ENCODE data around the gene RNF121.
"Not testable (repeated sequence)": the region's sequence is repeated elsewhere in the genome, so short reads cannot be mapped to it uniquely, and the experiment has no call there.

The RNF121 gene

DNA sequence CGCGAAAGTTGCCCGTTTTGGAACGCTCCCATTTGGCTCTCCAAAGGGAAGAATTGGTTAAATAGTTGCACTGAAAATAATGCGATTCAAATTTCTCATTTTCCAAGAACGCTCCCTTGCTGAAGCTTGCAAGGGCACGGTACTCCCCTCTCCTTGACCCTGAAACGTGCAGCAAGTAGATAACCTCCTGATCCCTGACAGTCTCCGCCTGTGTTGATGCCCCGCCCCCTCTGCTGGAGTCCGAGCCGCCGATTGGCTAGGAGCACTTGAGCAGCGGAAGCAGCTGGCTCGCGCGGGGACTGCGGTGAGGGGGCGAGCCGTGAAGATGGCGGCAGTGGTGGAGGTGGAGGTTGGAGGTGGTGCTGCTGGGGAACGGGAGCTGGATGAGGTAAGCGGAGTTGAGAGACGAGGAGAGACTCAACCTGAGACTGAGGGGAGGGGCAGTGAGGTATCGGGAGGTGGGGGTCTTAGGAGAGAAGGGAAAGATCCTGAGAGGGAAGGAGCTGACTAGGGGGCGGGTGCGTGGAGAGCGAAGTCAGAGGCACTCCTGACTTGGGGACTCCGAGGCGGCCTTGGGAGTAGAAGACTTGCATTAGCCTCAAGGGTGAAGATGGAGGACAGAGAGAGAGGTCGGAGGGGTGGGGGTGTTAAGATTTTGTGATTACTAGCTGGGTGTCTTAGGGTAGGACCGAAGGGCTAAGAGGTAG is at the start of gene RNF121:
RNF121 (plus strand) TSS at position 310 of the 707 bp plus-strand sequence; CDS start at position 326, 16 bp downstream.
- in situ Hi-C loops (cut with MboI; ENCODE audit: low sequenced_read_pairs) = no loop called here

DNA sequence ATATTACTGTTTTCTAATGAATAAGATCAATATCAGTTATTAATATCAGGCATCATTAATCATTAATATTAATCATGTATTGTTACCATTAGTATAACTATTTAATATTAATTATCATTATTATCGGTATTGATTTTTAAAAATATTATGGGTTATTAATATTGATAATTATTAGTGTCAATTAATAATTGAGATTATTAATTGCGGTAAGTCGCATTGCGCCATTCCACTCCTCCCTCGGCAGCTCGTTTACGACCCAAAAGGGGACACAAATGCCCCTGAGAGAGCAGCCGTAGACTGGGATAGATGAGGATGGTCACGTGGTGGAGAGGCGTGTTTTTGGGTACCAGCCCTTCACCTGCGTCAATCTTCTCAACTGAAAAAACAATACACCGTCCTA is 43.0 kb upstream of the RNF121 start:
- in situ Hi-C loops (cut with MboI; ENCODE audit: low sequenced_read_pairs) = not testable (repeated sequence)

DNA sequence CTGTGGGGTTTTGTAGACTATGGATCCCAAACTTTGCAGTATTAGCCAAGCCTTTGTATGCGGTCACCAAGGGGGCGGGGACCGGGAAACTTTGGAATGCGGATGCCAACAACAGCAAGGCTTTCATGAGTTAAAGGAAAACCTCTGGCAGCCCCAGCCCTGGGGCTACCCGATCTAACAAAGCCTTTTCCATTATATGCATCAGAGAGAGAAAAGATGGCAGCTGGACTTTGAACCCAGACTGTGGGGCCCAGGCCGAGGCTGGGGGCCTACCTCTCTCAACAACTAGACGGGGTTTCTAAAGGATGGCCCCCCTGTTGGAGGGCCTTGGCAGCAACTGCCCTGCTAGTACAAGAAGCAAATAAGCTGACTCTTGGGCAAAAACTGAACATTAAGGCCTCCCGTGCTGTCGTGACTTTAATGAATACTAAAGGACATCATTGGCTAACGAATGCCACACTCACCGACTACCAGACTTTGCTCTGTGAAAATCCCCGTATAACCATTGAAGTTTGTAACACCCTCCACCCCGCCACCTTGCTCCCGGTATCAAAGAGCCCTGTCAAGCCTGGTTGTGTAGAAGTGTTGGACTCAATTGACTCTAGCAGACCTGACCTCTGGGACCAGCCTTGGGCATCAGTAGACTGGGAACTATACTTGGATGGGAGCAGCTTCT is 40.4 kb upstream of the RNF121 start:
- in situ Hi-C loops (cut with MboI; ENCODE audit: low sequenced_read_pairs) = not testable (repeated sequence)

DNA sequence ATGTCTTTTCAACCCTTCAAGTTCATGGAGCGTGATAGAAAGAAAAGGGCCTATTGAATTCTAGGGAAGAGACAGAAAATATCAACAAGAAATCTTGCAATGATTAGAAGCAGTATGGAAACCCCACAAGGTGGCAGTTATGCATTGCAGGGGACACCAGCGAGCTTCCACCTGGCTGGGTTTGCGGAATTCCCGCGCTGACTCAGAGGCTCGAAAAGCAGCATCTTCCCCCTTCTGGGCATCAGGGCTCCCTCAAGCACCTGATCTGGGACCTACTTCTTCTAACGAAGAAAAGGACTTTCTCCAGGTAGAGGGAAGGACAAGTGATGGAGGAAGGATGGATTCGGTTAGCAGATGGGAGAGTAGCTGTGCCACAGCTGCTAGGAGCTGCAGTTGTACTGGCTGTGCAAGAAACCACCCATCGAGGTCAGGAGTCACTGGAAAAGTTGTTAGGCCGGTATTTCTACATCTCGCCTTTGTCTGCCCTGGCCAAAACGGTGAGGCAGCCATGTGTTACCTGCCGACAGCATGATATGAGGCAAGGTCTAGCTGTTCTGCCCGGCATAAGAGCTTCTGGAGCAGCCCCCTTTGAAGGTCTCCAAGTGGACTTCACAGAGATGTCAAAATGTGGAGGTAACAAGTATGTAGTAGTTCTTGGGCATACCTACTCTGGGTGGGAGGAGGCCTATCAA is 39.5 kb upstream of the RNF121 start:
- in situ Hi-C loops (cut with MboI; ENCODE audit: low sequenced_read_pairs) = not testable (repeated sequence)

DNA sequence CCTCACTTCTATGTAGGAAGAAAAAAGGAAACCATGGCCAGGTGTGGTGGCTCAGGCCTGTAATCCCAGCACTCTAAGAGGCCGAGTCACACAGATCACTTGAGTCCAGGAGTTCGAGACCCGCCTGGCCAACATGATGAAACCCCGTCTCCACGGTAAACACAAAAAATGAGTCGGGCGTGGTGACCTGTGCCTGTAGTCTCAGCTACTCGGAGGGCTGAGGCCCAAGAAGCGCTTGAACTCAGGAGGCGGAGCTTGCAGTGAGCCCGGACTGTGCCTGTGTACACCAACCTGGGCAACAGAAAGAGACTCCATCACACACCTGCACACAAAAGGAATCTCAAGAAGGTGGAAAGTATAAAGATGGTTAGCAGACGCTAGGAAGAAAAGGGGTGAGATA is 32.9 kb upstream of the RNF121 start:
- in situ Hi-C loops (cut with MboI; ENCODE audit: low sequenced_read_pairs) = no loop called here

DNA sequence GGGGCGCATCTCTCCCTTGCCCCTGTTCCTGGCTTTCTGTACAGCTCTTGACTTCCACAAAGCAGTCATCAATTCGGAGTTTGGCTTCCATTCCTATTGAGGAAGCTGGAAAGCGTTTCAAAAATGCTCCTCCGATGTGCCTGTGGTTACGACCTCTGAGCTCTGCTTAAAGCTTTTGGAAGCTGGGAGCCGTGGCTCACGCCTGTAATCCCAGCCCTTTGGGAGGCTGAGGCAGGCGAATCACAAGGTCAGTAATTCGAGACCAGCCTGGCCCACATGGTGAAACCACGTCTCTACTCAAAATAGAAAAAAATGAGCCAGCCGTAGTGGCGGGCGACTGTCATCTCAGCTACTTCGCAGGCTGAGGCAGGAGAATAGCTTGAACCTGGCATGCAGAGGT is 27.7 kb upstream of the RNF121 start:
- in situ Hi-C loops (cut with MboI; ENCODE audit: low sequenced_read_pairs) = not testable (repeated sequence)

DNA sequence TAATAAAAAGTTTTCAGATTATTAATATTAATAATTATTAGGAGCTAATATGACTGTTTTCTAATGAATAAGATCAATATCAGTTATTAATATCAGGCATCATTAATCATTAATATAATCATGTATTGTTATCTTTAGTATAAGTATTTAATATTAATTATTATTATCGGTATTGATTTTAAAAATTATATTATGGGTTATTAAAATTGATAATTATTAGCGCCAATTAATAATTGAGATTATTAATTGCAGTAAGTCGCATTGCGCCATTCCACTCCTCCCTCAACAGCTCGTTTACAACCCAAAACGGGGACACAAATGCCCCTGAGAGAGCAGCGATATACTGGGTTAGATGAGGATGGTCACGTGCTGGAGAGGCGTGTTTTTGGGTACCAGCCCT is 20.6 kb upstream of the RNF121 start:
- in situ Hi-C loops (cut with MboI; ENCODE audit: low sequenced_read_pairs) = no loop called here

DNA sequence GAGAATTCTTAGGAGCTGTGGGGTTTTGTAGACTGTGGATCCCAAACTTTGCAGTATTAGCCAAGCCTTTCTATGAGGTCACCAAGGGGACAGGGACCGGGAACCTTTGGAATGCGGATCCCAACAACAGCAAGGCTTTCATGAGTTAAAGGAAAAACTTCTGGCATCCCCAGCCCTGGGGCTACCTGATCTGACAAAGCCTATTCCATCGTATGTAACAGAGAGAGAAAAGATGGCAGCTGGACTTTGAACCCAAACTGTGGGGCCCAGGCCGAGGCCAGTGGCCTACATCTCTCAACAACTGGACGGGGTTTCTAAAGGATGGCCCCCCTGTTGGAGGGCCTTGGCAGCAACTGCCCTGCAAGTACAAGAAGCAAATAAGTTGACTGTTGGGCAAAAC is 18.1 kb upstream of the RNF121 start:
- in situ Hi-C loops (cut with MboI; ENCODE audit: low sequenced_read_pairs) = not testable (repeated sequence)

DNA sequence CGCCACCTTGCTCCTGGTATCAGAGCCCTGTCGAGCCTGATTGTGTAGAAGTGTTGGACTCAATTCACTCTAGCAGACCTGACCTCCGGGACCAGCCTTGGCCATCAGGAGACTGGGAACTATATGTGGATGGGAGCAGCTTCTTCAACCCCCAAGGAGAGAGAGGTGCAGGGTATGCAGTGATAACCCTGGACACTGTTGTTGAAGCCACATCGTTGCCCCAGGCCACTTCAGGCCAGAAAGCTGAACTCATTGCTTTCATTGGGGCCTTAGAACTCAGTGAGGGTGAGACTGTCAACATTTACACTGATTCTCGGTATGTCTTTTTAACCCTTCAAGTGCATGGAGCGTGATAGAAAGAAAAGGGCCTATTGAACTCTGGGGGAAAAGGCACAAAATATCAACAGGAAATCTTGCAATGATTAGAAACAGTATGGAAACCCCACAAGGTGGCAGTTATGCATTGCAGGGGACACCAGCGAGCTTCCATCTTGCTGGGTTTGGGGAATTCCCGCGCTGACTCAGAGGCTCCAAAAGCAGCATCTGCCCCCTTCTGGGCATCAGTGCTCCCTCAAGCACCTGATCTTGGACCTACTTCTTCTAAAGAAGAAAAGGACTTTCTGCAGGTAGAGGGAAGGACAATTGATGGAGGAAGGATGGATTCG is 17.4 kb upstream of the RNF121 start:
- in situ Hi-C loops (cut with MboI; ENCODE audit: low sequenced_read_pairs) = not testable (repeated sequence)

DNA sequence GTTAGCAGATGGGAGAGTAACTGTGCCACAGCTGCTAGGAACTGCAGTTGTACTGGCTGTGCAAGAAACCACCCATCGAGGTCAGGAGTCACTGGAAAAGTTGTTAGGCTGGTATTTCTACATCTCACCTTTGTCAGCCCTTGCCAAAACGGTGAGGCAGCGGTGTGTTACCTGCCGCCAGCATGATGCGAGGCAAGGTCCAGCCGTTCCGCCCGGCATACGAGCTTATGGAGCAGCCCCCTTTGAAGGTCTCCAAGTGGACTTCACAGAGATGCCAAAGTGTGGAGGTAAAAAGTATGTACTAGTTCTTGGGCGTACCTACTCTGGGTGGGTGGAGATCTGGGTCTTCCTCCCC is 16.9 kb upstream of the RNF121 start:
- in situ Hi-C loops (cut with MboI; ENCODE audit: low sequenced_read_pairs) = not testable (repeated sequence)

DNA sequence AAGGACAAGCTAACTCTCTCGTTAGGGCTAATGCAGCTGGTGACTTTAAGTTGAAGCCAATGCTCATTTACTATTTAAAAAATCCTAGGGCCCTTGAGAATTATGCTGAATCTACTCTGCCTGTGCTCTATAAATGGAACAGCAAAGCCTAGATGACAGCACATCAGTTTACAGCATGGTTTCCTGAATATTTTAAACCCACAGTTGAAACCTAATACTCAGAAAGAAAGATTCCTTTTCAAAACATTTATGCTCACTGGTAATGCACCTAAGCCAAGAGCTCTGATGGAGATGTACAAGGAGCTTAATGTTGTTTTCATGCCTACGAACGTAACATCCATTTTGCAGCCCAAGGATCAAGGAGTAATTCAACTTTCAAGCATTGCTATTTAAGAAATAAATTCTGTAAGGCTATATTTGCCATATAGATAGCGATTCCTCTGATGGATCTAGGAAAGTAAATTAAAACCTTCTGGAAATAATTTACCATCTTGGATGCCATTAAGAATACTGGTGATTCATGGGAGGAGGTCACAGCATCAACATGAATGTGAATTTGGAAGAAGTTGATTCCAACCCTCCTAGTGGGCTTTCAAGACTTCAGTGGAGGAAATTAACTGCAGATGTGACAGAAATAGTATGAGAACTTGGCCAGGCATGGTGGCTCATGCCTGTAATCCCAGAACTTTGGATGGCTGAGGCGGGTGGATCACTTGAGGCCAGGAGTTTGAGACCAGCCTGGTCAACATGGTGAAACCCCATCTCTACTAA is 14.9 kb upstream of the RNF121 start:
- in situ Hi-C loops (cut with MboI; ENCODE audit: low sequenced_read_pairs) = no loop called here

DNA sequence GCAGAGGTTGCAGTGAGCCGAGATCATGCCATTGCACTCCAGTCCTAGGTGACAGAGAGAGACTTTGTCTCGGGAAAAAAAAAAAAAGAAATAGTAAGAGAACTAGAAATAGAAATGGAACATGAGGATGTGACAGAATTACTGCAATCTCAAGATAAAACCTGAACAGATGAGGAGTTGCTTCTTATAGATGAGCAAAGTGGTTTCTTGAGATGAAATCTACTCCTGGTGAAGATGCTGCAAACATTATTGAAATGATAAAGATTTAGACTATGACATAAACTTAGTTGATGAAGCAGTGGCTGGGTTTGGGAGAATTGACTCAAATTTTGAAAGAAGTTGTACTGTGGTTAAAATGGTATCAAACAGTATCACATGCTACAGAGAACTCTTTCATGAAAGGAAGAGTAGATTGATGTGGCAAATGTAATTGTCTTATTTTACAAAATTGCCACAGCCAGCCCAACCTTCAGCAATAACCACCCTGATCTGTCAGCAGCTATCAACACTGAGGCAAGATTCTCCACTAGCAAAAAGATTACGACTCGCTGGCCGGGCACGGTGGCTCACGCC is 14.1 kb upstream of the RNF121 start:
- in situ Hi-C loops (cut with MboI; ENCODE audit: low sequenced_read_pairs) = no loop called here

DNA sequence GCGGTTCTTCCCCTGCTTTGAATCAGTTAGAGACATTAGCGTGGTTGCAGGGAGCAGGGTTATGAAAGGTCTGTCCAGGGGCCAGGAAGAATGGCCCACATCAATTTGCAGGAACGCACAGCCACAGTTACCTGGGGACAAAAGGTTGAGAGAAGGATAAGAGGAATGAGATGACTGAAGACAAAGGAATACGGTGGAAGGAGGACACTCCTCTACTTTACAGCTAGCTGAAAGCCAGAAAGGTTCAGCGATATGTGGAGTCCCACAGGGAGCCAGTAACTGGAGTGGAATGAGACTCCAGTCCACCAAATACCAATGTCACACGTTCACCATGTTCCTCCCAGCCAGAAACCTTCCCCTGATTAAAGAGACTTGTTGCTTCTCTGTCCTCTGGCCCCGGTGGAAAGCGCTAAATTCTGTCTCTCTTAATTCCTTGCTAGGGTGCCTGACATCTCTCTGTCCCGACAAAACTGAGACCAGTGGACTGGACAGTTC is 11.2 kb upstream of the RNF121 start:
- in situ Hi-C loops (cut with MboI; ENCODE audit: low sequenced_read_pairs) = no loop called here

DNA sequence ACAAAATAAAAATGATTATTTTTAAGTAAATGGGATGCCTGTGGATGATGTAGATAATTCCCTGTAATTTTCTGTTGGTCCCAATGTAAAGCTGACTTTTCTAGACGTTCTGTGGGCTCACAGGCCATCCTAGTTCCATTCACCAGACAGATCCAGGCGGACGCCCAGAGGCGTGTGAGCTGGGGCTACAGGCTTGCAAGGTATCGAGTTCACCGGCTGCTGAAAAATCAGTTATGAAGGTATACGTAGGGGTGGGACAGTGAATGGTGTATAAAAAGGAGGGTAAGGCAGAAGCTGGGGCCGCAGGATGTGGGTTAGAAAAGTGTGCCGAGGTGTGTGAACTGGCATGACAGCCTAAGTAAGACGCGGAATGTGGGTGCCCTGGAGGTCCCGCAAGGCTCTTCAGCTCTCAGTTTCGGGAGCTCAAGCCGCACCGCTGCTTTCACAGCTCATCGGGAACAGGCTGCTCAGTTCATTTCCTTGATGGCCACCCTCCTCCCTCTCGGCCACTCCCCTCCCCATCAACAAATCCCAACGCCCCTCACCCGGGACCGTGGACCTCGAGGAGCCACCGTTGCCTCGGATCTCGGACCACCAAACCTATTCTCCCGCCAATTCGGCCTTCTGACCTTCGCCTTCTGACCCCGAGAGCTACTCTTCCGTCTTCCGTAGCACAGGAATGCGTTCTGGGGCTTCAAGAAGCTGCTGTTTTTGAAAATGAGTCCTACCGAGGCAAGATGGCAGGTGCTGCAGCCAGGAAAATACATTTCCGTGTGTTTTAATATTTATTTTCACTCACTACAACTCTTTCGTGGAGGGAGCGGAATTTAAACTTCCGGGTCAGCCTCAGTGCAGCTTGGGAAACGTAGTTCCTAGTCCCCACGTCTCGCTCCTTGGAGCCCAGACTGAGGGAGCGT is 768 bp upstream of the RNF121 start, which contains the start of gene XNDC1N:
XNDC1N (minus strand) TSS at position 775 of the 917 bp plus-strand sequence. CDS start 5,241 bp downstream, outside the sequence.
- in situ Hi-C loops (cut with MboI; ENCODE audit: low sequenced_read_pairs) = no loop called here

DNA sequence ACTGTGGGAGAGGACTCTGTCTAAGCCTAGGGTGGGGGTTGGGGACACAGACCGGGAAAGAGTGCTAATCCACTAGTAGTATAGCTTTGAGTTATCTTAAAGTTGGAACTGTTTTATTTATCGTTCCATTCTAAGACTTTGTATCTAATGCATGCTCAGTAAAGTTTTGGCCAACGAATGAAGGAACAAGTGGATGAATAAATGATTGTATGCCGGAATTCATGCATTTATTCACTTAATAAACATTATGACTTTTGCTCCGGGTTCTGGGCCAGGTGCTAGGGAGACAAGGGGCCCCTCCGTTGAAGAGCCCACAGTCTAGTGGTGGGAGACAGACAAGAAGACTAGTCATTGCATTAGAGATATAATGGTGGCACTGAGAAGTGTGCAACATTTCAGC is 645 bp downstream of the RNF121 start:
- in situ Hi-C loops (cut with MboI; ENCODE audit: low sequenced_read_pairs) = no loop called here

DNA sequence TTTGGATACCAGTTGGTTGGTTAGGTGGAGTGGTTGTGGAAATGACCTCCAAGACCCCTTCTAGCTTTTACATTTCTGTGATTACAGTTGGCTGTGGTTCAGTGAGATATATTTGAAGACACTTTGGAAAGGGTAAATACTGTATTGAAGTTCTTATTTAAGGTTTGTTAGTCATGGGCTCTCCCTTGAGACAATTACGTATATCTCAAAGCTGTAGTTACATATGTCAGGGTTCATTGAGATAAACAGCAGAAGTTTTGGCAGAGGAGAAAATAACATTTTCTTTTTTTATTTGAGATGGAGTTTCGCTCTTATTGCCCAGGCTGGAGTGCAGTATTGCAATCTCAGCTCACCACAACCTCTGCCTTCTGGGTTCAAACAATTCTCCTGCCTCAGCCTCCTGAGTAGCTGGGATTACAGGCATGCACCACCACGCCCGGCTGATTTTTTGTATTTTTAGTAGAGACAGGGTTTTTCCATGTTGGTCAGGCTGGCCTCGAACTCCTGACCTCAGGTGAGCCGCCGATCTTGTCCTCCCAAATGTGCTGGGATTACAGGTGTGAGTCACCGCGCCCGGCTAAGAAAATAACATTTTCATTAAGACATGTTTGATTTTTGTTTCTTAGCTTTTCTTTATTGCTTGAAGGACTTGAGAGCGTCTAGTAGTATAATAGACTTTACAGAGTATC is 1.9 kb downstream of the RNF121 start:
- in situ Hi-C loops (cut with MboI; ENCODE audit: low sequenced_read_pairs) = no loop called here

DNA sequence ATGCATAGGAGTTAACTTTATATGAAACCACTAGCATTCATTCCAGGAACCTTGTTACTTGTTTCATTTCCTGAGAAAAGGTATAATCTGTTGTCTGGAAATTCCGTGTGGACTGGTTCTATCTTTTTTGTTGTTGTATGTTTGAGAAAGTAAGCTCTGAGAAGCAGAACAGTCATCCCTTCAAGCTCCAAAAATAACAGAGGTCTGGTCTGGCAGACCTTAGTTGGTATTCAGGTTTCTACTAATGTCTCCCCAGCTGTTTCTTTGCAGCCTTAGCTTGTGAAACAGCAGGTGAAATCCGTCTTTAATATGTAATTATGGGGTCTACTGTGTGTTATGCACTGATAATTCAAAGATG is 2.4 kb downstream of the RNF121 start:
- in situ Hi-C loops (cut with MboI; ENCODE audit: low sequenced_read_pairs) = no loop called here

DNA sequence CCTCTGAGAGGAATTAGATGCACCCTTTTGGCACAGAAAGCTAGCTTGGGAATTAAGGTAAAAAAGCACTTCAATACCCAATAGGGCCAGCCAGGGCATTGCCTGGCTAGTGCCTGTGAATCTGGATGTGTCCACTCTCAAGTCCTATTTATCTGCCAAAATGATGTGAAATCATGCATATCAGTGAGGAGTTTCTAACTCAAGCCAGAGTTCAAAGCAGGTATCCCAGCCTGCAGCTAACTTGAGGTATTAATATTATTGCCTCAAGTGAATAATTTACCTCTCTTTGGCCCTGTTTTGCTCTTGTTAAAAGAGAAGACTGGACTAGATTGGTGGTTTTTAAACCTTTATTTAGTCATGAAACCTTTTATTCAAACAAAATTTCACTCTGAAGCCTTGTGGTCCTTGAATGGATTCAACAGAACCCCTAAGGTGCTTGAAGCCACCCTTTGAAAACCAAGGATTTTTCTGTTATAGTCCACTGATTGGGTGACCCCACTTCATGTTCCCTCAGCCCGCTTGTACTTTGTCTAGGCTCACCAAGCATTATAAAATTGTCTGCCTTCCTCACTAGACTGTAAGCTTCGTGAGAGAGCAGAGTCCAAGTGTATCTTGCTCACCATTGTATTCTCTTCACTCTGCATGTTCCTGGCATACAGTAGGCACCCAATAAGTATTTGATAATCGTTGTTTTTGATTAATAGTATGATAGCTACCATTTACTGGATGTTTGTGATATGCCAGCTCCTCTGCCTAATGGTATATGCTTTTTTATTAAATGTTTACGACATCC is 4.5 kb downstream of the RNF121 start:
- in situ Hi-C loops (cut with MboI; ENCODE audit: low sequenced_read_pairs) = no loop called here

Data from HL-60/S4 treated with retinoic acid at 250 ng/mL for 4 days and 3 days (cell line).